HG03521 (cell line): ENCODE measurements around the gene MICAL1.
"Not testable (repeated sequence)": the region's sequence is repeated elsewhere in the genome, so short reads cannot be mapped to it uniquely, and the experiment has no call there.

Experiments used
- ATAC-seq: cut with Tn5 transposase; IDR thresholded peaks from one replicate; pipeline ENCODE4 v1.9.1; 2021; ENCODE audit warnings: mild to moderate bottlenecking, moderate library complexity; ENCODE audit not compliant: unreplicated experiment

The MICAL1 gene

DNA sequence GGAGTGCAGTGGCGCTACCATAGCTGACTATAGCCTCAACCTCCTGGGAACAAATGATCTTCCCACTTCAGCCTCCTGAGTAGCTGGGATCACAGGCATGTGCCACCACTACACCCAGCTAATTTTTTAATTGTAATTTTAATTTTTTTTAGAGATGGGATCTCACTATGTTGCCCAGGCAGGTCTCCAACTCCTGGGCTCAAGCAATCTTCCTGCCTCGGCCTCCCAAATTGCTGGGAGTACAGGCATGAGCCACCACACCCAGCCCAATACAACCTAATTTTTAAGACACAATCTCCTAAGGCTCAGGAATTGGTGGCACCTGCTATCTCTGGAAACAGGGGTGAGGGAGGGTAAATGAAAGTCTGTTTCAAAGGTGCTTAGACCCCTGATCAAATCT lies 21.6 kb upstream of the MICAL1 start:
- ATAC-seq, result no peak

DNA sequence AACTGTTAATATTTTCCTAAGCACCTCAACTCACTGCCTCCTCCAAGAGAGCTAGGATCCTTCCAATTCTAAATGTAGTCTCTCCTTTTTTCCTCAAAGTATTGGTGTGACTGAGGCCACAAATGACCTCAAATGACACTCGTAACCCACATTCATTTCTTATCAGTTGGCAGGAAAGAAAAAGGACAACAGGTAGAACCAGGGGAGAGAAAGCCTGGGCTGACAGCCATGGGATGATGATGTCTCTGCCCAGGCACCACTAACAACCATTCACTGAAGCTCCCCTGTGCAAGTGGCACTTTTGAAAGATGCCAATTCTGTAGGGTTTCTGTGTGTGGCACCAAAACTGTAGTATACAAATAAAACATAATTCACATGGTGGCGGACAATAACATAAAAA lies 20.1 kb upstream of the MICAL1 start:
- ATAC-seq, result no peak

GRCh38 chr6:109474995-109475394 lies 19.4 kb upstream of the MICAL1 start:
- ATAC-seq, result no peak

- no peak for ATAC-seq
Observed at GRCh38 chr6:109473120-109473519, 17.5 kb upstream of the MICAL1 start.

- ATAC-seq, result peak; percentile 53
Observed at GRCh38 chr6:109472132-109472995, 16.8 kb upstream of the MICAL1 start.

DNA sequence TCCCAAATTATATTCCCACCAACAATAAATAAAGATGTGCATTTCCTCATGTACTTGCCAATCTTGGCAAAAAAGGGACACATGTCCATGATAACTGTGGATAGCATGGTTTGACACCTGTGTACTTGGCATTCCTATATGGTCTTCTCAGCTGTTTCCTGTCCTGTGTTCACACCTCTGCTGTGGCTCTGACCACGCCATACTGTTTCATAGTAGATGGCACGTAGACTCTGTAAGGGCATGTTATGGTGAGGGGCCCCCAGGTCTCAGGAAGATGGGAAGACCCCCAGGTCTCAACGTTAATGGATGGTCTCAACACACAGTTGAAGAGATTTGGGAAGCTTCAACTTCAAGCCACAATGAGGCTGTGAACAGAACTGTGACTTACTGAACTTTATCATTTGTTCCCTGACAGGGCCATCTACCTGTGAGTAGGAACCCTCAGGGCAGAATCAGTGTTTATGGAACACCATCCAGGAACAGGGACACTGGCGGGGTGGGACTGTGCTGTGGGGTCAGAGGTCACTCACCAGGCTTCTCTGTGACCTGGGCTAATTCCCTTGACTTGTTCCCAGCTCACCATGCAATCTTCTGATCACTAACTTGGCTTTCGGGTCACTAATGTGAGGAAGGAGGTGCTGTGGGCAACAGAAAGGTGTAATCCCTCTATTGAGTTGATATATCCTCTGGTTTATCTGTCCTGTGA lies 15.7 kb upstream of the MICAL1 start:
- no peak for ATAC-seq

GRCh38 chr6:109469591-109470189 lies 14.1 kb upstream of the MICAL1 start:
- no peak for ATAC-seq

GRCh38 chr6:109467696-109468095 lies 12.1 kb upstream of the MICAL1 start:
- no peak for ATAC-seq

GRCh38 chr6:109466212-109466923 lies 10.8 kb upstream of the MICAL1 start:
- no peak for ATAC-seq

DNA sequence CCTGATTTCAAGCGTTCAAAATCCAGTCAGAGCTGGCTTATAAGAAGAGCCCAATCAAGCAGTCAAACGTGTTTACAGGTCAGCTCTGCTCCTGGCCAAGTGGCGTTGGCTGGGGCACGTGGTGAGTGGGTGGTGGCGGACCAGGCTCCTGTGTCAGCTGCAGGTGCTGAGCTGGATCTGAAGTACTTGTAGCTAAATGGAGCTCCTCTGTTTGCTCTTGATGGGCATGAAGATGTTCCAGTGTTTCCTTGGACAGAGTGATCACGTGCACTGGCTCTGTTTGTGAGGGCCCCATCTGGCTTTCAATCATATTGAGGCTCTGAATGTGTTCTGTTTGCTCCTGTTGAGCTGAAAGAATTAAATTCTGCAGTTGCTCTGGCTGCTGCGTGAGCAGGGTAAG lies 10.2 kb upstream of the MICAL1 start:
- ATAC-seq, result no peak

- no peak for ATAC-seq
Observed at GRCh38 chr6:109461733-109462526, 6.4 kb upstream of the MICAL1 start.

DNA sequence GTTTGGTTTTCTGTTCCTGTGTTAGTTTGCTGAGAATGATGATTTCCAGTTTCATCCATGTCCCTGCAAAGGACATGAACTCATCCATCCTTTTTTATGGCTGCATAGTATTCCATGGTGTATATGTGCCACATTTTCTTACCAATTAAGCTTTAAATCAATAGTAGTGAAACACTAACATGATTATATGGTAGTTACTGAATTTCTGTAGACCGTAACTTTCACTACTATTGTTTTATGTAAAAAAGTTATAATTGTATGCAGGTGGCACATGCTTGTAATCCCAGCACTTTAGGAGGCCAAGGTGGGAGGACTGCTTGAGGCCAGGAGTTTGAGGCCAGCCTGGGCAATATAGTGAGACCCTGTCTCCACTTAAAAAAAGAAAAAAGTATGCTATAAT lies 5.6 kb upstream of the MICAL1 start:
- not testable (repeated sequence) for ATAC-seq

GRCh38 chr6:109460161-109460829 lies 4.7 kb upstream of the MICAL1 start:
- ATAC-seq, result no peak

- ATAC-seq, result no peak
Observed at GRCh38 chr6:109458774-109459531, 3.4 kb upstream of the MICAL1 start.

DNA sequence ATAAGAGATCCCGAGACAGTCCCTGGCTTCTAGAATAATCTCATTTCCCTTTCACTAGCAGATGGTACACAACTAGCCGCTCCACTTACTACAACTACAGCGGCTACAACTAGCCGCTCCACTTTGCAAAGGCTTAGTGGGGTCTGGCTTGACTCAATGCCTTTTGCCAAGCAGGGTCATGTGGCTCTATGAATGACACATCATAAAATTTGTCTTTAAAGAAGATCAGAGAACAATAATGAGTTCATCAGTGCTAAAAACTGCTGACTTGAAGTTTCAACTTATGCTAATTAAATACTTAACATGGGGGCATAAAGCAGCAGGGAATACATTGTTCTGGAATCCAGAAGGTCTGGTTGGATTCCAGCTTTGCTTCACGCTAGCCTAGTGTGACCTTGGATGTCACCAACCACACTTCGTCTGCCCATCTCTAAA lies 2.0 kb upstream of the MICAL1 start:
- ATAC-seq, result no peak

DNA sequence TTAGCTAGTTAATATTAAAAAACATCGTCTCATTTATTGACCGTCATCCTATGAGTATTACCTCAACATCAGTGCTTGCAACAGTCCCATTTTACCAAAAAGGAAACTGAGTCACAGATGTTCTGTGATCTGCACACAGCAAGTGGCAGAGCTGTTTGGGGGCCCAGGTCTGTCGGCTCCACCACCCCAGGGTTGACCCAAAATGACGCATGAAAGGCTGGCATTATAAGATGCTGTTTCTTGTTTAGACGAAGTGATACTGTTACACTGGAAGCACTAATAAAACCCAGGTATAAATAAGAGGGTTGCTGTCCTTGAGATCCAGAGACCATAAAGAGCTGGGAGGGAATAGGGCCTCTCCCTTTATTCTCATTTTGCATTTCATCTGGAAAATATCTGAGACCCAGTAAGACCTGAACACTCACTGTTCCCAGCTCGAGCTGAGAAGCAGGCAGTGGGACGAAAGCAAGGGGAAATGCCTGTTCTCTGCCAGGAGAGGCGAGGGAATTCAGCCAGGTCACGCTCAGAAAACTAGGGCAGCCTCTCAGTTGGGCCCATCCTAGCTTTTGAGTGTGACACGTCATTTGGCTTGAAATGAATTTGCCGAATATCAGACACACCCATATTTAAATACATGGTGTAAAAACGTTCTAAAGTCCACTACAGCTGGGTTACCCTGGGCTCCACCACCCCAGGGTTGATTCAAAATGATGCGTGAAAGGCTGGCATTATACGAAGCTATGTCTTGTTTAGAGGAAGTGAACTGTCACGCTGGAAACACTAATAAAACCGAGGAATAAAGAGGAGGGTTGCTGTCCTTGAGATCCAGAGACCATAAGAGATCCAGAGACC lies 1.4 kb upstream of the MICAL1 start:
- no peak for ATAC-seq

GRCh38 chr6:109456111-109456583 lies 575 bp upstream of the MICAL1 start:
- ATAC-seq, result peak; percentile 5
